NCI-H446 treated with DMSO at 0.1 percent for 48 hours (cell line): ENCODE results near the gene BROX.

Experiments used
- DNase-seq: peaks from one replicate; lab custom pipeline; 2025; lab: John Stamatoyannopoulos, UW

Gene BROX

DNA sequence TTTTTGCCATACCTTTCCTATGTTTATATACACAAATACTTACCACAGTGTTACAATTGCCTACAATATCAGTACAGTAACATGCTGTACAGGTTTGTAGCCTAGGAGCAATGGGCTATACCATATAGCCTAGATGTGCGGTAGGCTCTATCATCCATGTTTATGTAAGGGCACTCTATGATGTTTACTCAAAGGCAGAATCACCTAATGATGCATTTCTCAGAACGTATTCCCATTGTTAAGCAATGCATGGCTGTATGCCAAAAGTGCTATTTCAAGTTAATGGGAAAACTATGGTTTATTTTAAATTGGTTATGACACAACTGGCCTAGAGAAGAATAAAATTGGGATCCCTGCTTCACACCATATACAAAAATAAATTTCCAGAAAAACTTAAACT, 65.6 kb downstream of the BROX start:
- no peak for DNase-seq

GRCh38 chr1:222781251-222781650, 68.9 kb downstream of the BROX start:
- no peak for DNase-seq

GRCh38 chr1:222783051-222783450, 70.7 kb downstream of the BROX start:
- no peak for DNase-seq

DNA sequence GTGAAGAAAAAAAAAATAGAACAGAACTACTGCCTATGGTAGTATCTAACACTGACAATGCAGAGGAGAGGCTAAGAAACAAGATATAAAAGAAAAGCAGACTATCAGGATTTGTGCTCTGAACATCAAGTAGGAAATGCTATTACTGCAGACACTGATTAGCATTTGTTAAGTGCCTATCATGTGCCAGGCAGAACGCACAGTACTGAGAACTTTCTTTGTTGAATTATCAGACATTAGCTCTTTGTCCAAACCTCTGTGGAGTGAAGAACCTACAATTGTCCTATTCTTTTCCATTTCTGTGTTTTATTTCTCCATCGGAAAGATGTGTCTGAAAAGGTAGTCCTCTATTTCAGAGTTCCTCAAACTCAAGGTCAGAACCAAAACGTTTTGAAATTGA, 72.0 kb downstream of the BROX start:
- DNase-seq: no peak
